SK-N-SH treated with all-trans-retinoic acid at 6 μM for 48 hours (cell line): Measurements from ENCODE around the gene PKIG.
A peak's percentile ranks its signal among the peaks of the same experiment; 100 is the strongest.

Source experiments
- ATAC-seq: fragments of 200-7000 bp; cut with Tn5 transposase; 3 replicates; pipeline ENCODE4 v1.9.1; 2020; ENCODE audit warnings: mild to moderate bottlenecking, moderate library complexity
- ARNTL ChIP-seq: fragments of 450-650 bp; formaldehyde crosslinking; IDR thresholded peaks from 2 replicates; pipeline ENCODE4 v1.5.0; 2020; ENCODE audit warnings: low read depth, mild to moderate bottlenecking, moderate library complexity, borderline replicate concordance
- BACH2 ChIP-seq: fragments of 250-450 bp; sonication (Bioruptor Pico); IDR thresholded peaks from 2 replicates; pipeline ENCODE4 v1.9.0; 2021; ENCODE audit warnings: mild to moderate bottlenecking, borderline replicate concordance
- CREB5 ChIP-seq: fragments of 250-450 bp; sonication (Bioruptor Pico); IDR thresholded peaks from 2 replicates; pipeline ENCODE4 v1.5.1; 2020; ENCODE audit warnings: low read depth, mild to moderate bottlenecking, moderate library complexity
- CSDC2 ChIP-seq: fragments of 250-450 bp; sonication (Bioruptor Pico); IDR thresholded peaks from 2 replicates; pipeline ENCODE4 v1.5.0; 2020; ENCODE audit warnings: mild to moderate bottlenecking, moderate library complexity
- CSRNP3 ChIP-seq: fragments of 250-450 bp; sonication (Bioruptor Pico); IDR thresholded peaks from 2 replicates; pipeline ENCODE4 v1.5.1; 2021; ENCODE audit warnings: mild to moderate bottlenecking, moderate library complexity
- GLIS3 ChIP-seq: fragments of 250-450 bp; sonication (Bioruptor Pico); IDR thresholded peaks from 2 replicates; pipeline ENCODE4 v1.5.0; 2020; ENCODE audit warnings: mild to moderate bottlenecking, moderate library complexity
- ISL1 ChIP-seq: fragments of 250-450 bp; sonication (Bioruptor Pico); IDR thresholded peaks from 2 replicates; pipeline ENCODE4 v2.1.2; 2022; ENCODE audit warnings: mild to moderate bottlenecking, moderate library complexity
- OSR1 ChIP-seq: fragments of 250-450 bp; sonication (Bioruptor Pico); IDR thresholded peaks from 2 replicates; pipeline ENCODE4 v1.8.0; 2022; ENCODE audit warnings: moderate library complexity, mild to moderate bottlenecking, inconsistent platforms
- PATZ1 ChIP-seq: fragments of 250-450 bp; sonication (Bioruptor Pico); IDR thresholded peaks from 2 replicates; pipeline ENCODE4 v1.8.0; 2020; ENCODE audit warnings: mild to moderate bottlenecking, moderate library complexity, borderline replicate concordance
- POU6F1 ChIP-seq: fragments of 250-450 bp; sonication (Bioruptor Pico); IDR thresholded peaks from 2 replicates; pipeline ENCODE4 v1.8.0; 2021; ENCODE audit warnings: low read depth, mild to moderate bottlenecking, moderate library complexity, borderline replicate concordance
- PPARA ChIP-seq: fragments of 250-450 bp; sonication (Bioruptor Pico); IDR thresholded peaks from 2 replicates; pipeline ENCODE4 v1.5.0; 2020; ENCODE audit warnings: mild to moderate bottlenecking, borderline replicate concordance
- RARB ChIP-seq: fragments of 250-450 bp; sonication (Bioruptor Pico); IDR thresholded peaks from 2 replicates; pipeline ENCODE4 v1.8.0; 2021; ENCODE audit warnings: mild to moderate bottlenecking, moderate library complexity
- SNAI2 ChIP-seq: fragments of 250-450 bp; sonication (Bioruptor Pico); IDR thresholded peaks from 2 replicates; pipeline ENCODE4 v1.5.0; 2020; ENCODE audit warnings: mild to moderate bottlenecking, moderate library complexity
- TCF4 ChIP-seq: fragments of 250-450 bp; sonication (Bioruptor Pico); IDR thresholded peaks from 2 replicates; pipeline ENCODE4 v1.8.0; 2021; ENCODE audit warnings: mild to moderate bottlenecking, moderate library complexity, borderline replicate concordance
- TOX ChIP-seq: fragments of 250-450 bp; sonication (Bioruptor Pico); IDR thresholded peaks from 2 replicates; pipeline ENCODE4 v1.8.0; 2021; ENCODE audit warnings: mild to moderate bottlenecking, moderate library complexity, borderline replicate concordance
- TSHZ2 ChIP-seq: fragments of 250-450 bp; sonication (Bioruptor Pico); IDR thresholded peaks from 2 replicates; pipeline ENCODE4 v1.5.0; 2020; ENCODE audit warnings: mild to moderate bottlenecking, moderate library complexity
- ZC3H10 ChIP-seq: fragments of 250-450 bp; sonication (Bioruptor Pico); IDR thresholded peaks from 2 replicates; pipeline ENCODE4 v1.5.1; 2021; ENCODE audit warnings: mild to moderate bottlenecking, moderate library complexity
- ZFP30 ChIP-seq: fragments of 450-650 bp; formaldehyde crosslinking; IDR thresholded peaks from 2 replicates; pipeline ENCODE4 v1.5.0; 2022; ENCODE audit warnings: mild to moderate bottlenecking, moderate library complexity
- ZNF565 ChIP-seq: fragments of 450-650 bp; formaldehyde crosslinking; conservative IDR thresholded peaks from 2 replicates; pipeline ENCODE4 v1.5.0; 2020; ENCODE audit warnings: low read depth, mild to moderate bottlenecking, moderate library complexity
- ZNF70 ChIP-seq: fragments of 450-650 bp; formaldehyde crosslinking; IDR thresholded peaks from 2 replicates; pipeline ENCODE4 v1.5.0; 2020; ENCODE audit warnings: mild to moderate bottlenecking, moderate library complexity

Gene PKIG

GRCh38 chr20:44574372-44574771 lies 8.0 kb upstream of the PKIG start:
- ATAC-seq: no peak
- no peak for TF ChIP-seq ZNF70 (CRISPR knock-in tag)
- TF ChIP-seq RARB: no peak
- TF ChIP-seq SNAI2 (CRISPR knock-in tag): no peak
- TF ChIP-seq POU6F1 (CRISPR knock-in tag): no peak
- no peak for TF ChIP-seq ZC3H10
- TF ChIP-seq PATZ1: no peak

GRCh38 chr20:44576297-44576696 lies 6.1 kb upstream of the PKIG start:
- peak; percentile 34 for ATAC-seq
- TF ChIP-seq CSRNP3 (CRISPR knock-in tag) (no peak), ISL1 (CRISPR knock-in tag) (no peak), OSR1 (CRISPR knock-in tag) (no peak), TCF4 (CRISPR knock-in tag) (no peak), ZNF70 (CRISPR knock-in tag) (no peak), ARNTL (CRISPR knock-in tag) (no peak), CREB5 (CRISPR knock-in tag) (no peak), SNAI2 (CRISPR knock-in tag) (no peak), PATZ1 (no peak), CSDC2 (CRISPR knock-in tag) (no peak)

- no peak for ATAC-seq
- TF ChIP-seq POU6F1 (CRISPR knock-in tag) (no peak), ISL1 (CRISPR knock-in tag) (no peak), ZNF70 (CRISPR knock-in tag) (no peak), ZNF565 (CRISPR knock-in tag) (no peak), GLIS3 (CRISPR knock-in tag) (no peak), PATZ1 (no peak), ZFP30 (CRISPR knock-in tag) (no peak), BACH2 (CRISPR knock-in tag) (no peak), TSHZ2 (no peak), RARB (no peak), ARNTL (CRISPR knock-in tag) (no peak), CREB5 (CRISPR knock-in tag) (no peak), TOX (no peak), PPARA (CRISPR knock-in tag) (no peak)
Measured at GRCh38 chr20:44579313-44580081, 2.9 kb upstream of the PKIG start.
